K562 (cell line): ENCODE results near the gene ARSI.

Experiments used
- CTCF ChIP-seq, 3 experiments: IDR thresholded peaks in 2 of 3; conservative IDR thresholded peaks in 1 of 3; 2 replicates each; pipeline ENCODE4 v1.5.1; 2011 to 2012; ENCODE audit warnings: low read length in 3 of 3, mild to moderate bottlenecking in 3 of 3, control low read depth in 2 of 3, improper control_type of control experiment in 1 of 3, inconsistent platforms in 1 of 3, low read depth in 1 of 3, mixed read lengths in 1 of 3, moderate library complexity in 1 of 3; ENCODE audit not compliant: insufficient read depth in 2 of 3
- E2F5 ChIP-seq: sonication (generic); formaldehyde crosslinking; IDR thresholded peaks from 2 replicates; pipeline ENCODE4 v1.8.0; 2022; ENCODE audit warnings: mild to moderate bottlenecking, missing genetic modification reagents
- EP300 ChIP-seq: IDR thresholded peaks from 2 replicates; pipeline ENCODE4 v1.6.1; 2012; ENCODE audit warnings: low read length, improper control_type of control experiment
- EZH2 ChIP-seq: IDR thresholded peaks from 2 replicates; pipeline ENCODE4 v1.6.1; 2012; ENCODE audit warnings: low read depth, mild to moderate bottlenecking, inconsistent platforms, low read length, borderline replicate concordance
- FOSL1 ChIP-seq: fragments of 200-800 bp; sonication (Bioruptor generic); conservative IDR thresholded peaks from 2 replicates; pipeline ENCODE4 v1.6.1; 2016; ENCODE audit warnings: missing genetic modification characterization, missing compliant biosample characterization
- NFATC3 ChIP-seq: fragments of 450-650 bp; IDR thresholded peaks from 2 replicates; pipeline ENCODE4 v1.6.1; 2017; ENCODE audit warnings: mild to moderate bottlenecking
- SRSF9 ChIP-seq: fragments of 200-400 bp; formaldehyde crosslinking; IDR thresholded peaks from 2 replicates; pipeline ENCODE4 v1.6.1; 2017; ENCODE audit warnings: low read depth, low read length, borderline replicate concordance
- ZBTB12 ChIP-seq: fragments of 250-450 bp; sonication (Bioruptor Pico); IDR thresholded peaks from 2 replicates; pipeline ENCODE4 v1.4.0; 2020
- ZBTB26 ChIP-seq: fragments of 450-650 bp; formaldehyde crosslinking; IDR thresholded peaks from 2 replicates; pipeline ENCODE4 v1.4.0; 2022; ENCODE audit warnings: missing genetic modification characterization
- ZBTB7A ChIP-seq: IDR thresholded peaks from 2 replicates; pipeline ENCODE4 v1.6.1; 2011; ENCODE audit warnings: low read depth, mild to moderate bottlenecking, low read length, moderate library complexity, borderline replicate concordance; ENCODE audit not compliant: control insufficient read depth
- ZKSCAN3 ChIP-seq: fragments of 250-450 bp; sonication (Bioruptor Pico); IDR thresholded peaks from 2 replicates; pipeline ENCODE4 v1.4.0; 2020
- ZNF212 ChIP-seq: fragments of 450-650 bp; formaldehyde crosslinking; IDR thresholded peaks from 2 replicates; pipeline ENCODE4 v1.4.0; 2020; ENCODE audit warnings: mild to moderate bottlenecking
- ZNF398 ChIP-seq: fragments of 250-450 bp; sonication (Bioruptor Pico); IDR thresholded peaks from 2 replicates; pipeline ENCODE4 v1.8.0; 2021; ENCODE audit warnings: moderate library complexity, mild to moderate bottlenecking, inconsistent platforms

- no peak for TF ChIP-seq CTCF (IDR thresholded peaks at IDR 0.05 in 2 of 3, conservative IDR thresholded peaks at IDR 0.05 in 1 of 3; ENCODE audit: insufficient read depth in 2 of 3, low read depth in 1 of 3, low read length in 3 of 3)
- TF ChIP-seq ZNF398 (CRISPR knock-in tag), result no peak
- TF ChIP-seq ZBTB12 (CRISPR knock-in tag), result no peak
- TF ChIP-seq NFATC3, result no peak
- TF ChIP-seq SRSF9, result no peak
- no peak for TF ChIP-seq ZKSCAN3 (CRISPR knock-in tag)
- TF ChIP-seq E2F5 (CRISPR knock-in tag), result no peak
- no peak for TF ChIP-seq EP300
- no peak for TF ChIP-seq ZBTB26 (CRISPR knock-in tag)
- no peak for TF ChIP-seq EZH2
- TF ChIP-seq ZBTB7A, result no peak
- no peak for TF ChIP-seq FOSL1
- TF ChIP-seq ZNF212 (CRISPR knock-in tag), result no peak
These were observed 25.8 kb upstream of the ARSI start for GRCh38 chr5:150328515-150328914.
